Measurements from ENCODE around the gene VHLL.

Gene VHLL

GRCh38 chr1:156291226-156292061 is 7.7 kb downstream of the VHLL start:
- DNase-seq, result peak; percentile 74

- no peak for DNase-seq
These were observed 9.2 kb downstream of the VHLL start for GRCh38 chr1:156289857-156290256.

- no peak for DNase-seq
These were observed 13.0 kb downstream of the VHLL start for GRCh38 chr1:156286061-156286460.

- DNase-seq, result no peak
These were observed 13.7 kb downstream of the VHLL start for GRCh38 chr1:156285437-156285836.

- no peak for DNase-seq
These were observed 14.3 kb downstream of the VHLL start for GRCh38 chr1:156284757-156285156.

- DNase-seq, result no peak
These were observed 15.0 kb downstream of the VHLL start, which contains the start of gene TMEM79 for GRCh38 chr1:156284112-156284511. TSS of gene TMEM79 (plus strand) at chr1:156284325. CDS start at chr1:156285227, 902 bp downstream.

GRCh38 chr1:156283521-156283920 is 15.6 kb downstream of the VHLL start:
- no peak for DNase-seq

GRCh38 chr1:156282479-156283222 is 16.5 kb downstream of the VHLL start, which contains the start of gene SMG5:
TSS of gene SMG5 (minus strand) at chr1:156282825. CDS start at chr1:156282680, 145 bp downstream.
- peak; percentile 99 for DNase-seq

GRCh38 chr1:156281693-156282478 is 17.2 kb downstream of the VHLL start:
- DNase-seq, result no peak

GRCh38 chr1:156281281-156281680 is 17.8 kb downstream of the VHLL start:
- peak; percentile 17 for DNase-seq

- no peak for DNase-seq
These were observed 19.3 kb downstream of the VHLL start for GRCh38 chr1:156279837-156280236.

- DNase-seq, result no peak
These were observed 22.1 kb downstream of the VHLL start for GRCh38 chr1:156276966-156277381.

- no peak for DNase-seq
These were observed 22.6 kb downstream of the VHLL start for GRCh38 chr1:156276532-156276931.

GRCh38 chr1:156270314-156270713 is 28.8 kb downstream of the VHLL start:
- no peak for DNase-seq

GRCh38 chr1:156268336-156268735 is 30.8 kb downstream of the VHLL start:
- no peak for DNase-seq

GRCh38 chr1:156266051-156266450 is 33.1 kb downstream of the VHLL start:
- no peak for DNase-seq

- DNase-seq, result no peak
These were observed 35.8 kb downstream of the VHLL start for GRCh38 chr1:156263288-156263655.

- peak; percentile 78 for DNase-seq
These were observed 36.4 kb downstream of the VHLL start for GRCh38 chr1:156262461-156263287.

GRCh38 chr1:156260896-156261295 is 38.2 kb downstream of the VHLL start:
- DNase-seq, result no peak

GRCh38 chr1:156259805-156260204 is 39.3 kb downstream of the VHLL start:
- DNase-seq, result no peak

- DNase-seq, result no peak
These were observed 40.2 kb downstream of the VHLL start for GRCh38 chr1:156258859-156259258.

GRCh38 chr1:156257711-156258110 is 41.4 kb downstream of the VHLL start:
- no peak for DNase-seq

All from fibroblast of skin of abdomen (primary cell).